RPMI8226 (cell line): ENCODE results near the gene TRERF1.
A peak's percentile ranks its signal among the peaks of the same experiment; 100 is the strongest.

ENCODE experiments used
- DNase-seq: peaks from one replicate; pipeline ENCODE4 v3.0.0-alpha.2; 2015

Gene TRERF1

DNA sequence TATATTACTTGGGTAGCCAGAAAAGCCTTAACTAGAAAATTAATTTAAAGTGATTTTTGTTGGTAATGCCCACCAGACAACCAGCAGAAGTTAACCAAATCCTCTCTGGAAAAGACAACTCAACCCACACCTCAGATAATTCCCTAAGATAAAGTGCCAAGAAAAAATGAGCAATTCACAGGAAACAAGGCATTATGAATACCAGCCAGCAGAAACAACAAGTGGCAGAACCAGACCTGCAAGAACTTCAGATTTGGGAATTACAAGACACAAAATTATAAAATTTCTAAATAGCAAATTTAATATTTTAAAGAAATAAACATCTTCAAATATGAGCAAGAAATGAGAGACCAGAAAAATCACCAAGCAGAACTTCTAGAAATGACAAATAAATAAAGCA is 154.1 kb downstream of the TRERF1 start:
- no peak for DNase-seq

DNA sequence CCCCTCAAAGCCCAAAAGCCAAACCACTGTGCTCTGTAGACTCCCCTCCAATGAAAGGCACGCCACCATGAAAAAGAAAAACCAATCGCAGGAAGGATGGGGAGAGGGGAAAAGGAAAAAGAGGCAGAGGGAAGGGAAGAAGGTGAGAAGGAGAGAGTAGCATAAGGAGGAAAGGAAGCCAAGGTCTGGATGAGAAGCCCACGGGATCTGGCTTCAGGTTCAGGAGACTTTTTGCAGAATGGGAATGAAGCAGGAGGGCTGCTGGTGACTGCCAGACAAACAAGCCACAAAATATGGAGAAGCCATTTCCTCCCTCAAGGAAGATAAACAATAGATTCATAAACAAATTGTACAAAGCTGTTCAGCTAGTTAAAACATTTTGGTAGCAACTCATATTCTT is 155.1 kb downstream of the TRERF1 start:
- DNase-seq = no peak

DNA sequence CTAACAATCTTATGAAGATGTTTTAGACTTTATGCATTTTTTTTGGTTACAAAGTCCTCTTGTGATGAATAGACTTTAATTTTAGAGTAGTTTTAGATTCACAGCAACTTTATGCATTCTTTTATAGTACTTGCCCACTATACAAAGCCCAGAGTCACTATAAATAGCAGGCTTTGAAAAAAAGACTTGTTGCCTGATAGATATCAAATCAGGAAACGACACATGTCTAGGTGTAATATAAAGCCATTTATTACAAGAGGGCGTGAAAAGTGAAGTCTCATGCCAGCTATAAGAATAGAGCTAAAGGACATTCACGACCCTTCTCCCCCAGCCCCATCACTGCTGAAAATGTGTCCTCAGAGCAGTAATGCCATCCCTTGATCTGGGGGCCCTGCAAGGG is 156.0 kb downstream of the TRERF1 start:
- no peak for DNase-seq

DNA sequence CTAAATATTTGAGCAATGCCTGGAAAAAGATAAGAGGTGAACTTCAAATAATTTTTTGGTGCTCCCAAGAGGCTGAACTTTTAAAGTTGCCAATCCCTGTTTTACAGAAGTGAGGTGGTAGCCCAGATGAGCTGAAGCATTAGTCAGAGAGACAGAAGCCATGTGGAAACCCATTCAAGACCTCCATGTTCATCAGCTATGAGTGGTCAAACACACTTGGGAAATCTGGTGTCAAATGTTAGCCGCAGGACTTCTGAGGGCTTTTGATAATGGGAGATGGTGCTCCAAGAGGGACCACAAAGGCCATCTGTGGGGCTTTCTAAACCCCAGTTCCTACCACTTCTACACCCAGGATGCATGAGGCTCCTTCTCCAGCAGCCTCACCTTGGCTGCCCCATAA is 156.5 kb downstream of the TRERF1 start:
- DNase-seq = no peak

DNA sequence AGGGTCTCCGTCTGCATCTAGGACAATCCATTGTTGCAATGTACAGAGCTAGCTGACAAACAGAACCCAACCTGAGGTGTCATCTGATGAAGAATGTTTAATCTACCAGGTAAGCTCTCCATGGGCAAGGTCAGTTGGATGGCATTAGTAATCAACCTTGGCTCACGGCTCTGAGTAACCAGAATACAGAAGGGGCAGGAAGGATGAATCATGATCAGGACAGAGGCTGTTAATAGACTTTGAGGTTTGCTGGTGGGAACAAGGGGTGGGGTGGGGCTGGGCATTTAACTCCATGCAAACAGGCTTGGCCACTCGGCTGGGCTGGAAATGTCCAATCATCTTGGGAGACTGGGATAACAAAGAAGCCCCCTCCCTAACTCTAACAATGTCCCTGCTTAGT is 157.0 kb downstream of the TRERF1 start:
- no peak for DNase-seq

DNA sequence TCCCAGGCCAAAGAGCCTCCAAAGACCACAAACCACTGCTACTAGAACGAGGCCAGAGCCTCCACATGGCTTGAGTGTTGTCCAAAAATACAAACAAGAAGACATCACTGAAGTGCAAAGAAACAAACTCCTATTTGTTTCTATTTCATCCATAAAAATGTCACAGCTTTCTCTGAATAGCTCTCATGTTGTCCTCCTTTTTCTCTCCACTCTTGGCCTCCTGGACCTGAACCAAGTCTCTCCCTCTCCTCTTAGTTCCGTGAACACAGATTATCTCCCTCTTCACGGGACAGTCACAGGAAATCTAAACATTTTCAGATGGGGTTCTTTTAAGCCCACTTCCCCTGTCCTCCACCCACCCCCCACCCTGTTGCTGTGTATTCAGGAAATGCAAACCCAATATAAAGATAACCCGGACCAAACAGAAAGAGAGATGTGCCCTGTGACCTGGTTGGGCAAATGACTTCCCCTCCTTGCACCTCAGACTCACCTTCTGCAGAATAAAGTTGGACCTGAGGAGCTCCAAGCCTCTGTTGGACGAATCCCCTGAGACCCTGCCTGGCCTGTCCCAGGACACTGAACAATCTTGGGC is 158.2 kb downstream of the TRERF1 start:
- no peak for DNase-seq

DNA sequence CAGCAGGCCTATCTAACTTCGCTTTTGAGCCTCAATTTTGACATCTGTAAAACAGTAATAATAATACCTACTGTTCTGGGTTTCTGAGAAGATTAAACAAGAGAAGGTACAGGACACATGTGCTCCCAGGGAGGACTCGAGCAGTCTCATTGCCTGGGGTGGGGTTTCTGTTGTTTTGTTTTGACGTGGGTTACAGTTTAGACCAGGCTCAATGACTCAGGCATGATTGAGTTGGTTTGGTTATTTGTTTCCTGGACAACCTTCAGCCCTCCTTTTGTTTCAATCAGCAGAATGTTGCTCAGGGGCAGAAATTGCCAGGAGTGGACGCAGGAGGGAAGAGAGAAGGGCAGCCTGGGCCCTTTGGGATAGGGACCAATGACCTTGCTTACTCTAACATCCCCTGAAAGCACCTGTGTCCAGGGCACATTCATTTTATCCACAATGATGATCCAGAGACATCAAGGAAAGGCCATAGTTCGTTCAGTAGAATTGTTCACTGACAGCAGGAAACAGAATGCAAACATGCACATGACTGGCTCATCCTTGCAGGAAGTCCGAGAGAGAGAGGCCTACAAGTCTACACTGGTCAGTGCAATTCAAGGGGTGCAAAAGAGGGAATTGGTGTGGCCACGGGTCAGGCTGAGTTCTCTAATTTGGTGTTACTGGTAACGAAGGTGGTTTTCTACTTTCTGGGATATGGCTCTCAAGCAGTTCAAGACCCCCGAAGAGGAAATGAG is 159.6 kb downstream of the TRERF1 start:
- no peak for DNase-seq

DNA sequence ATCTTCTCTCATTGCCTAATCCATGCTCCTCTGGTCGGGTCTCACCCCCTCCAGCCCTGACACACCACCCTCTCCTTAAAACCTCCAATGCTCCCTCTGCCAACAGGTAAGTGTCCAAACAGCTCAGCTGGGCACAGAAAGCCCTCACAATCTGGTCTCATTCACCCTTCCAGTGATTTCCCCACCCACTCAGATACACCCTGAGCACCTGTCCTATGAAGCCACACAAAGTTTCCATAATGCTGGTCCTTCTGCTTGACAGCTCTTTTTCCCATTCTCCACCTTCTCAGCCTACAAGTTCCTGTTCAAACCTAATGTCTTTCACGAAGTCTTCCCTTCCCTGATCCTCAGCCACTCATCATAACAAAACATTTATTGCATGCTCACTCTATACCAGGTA is 164.0 kb downstream of the TRERF1 start:
- DNase-seq = no peak

DNA sequence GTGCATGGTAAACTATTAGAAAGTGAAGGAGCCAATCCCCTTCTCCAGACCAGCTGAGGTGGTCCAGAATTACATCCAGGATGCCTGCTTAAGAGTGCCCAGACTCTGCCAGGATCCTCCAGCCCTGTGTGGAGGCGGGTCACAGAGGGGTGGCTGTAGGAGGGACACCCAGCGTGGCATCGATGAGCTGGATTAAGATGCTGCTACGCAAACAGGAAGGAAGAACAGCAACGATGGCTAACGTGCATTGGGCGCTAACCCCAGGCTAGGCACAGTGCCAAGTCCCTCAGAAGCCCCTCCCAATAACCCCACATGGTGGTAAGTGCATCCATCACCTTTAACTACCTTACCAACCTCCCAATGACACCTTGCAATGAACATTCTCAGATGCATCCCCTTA is 170.2 kb downstream of the TRERF1 start:
- DNase-seq = peak; percentile 8

DNA sequence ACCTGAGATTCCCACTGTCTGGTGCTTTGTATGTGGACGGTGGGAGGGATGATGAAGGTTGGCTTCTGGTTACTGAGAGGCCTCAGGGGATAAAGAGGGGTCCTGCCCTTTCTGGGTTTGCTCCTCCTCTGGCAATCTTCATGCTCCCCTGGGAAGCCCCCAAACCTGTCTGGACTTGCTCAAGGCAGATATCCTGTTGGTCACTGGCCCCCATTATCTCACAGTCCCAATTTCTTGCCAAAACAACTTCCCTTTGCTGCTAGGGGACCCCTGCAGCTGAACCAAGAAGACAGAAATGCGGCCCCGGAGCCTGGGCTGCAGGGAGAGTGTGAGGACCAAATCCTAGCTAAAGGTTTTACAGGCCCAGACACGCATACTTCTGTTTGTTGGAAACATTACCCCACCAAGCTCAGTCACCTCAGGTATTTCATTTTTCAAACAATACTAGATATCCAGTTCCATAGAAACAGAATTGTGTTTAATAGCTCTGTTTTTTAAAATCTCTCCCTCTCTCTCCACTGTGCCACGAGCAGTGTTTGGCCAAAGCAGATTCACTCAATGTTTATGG is 170.7 kb downstream of the TRERF1 start:
- no peak for DNase-seq

DNA sequence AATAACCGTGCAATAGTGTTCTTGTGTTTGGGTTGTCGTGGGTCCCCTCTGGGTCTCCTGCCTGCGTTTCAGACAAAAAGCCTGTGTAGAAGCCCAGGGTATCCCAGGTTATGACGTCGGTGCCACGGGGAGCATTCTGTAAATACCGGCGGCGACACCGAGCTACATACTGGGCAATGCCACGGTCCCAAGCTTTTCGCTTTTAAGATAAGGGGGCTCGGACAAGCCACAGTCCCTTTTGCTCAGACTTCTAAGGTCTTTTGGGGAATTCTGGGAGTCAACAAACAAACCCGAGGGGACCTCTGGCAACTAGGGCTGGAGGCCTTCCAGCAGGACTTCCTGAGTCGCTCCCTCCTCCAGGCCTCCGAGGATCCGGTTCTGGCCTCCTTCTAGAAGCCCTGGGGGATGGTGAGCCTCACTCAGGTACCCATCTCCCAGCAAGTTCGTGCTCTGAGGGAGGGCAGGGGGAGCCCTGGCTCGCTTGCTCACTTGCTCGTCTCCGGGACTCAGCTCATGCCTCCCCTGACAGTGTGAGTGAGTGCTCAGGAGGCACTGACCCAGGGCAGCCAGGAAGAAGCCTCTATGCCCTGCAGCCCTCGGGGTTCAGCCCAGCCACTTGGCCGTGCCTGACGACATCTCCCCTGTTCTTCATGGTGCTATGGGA is 171.6 kb downstream of the TRERF1 start:
- DNase-seq = no peak

DNA sequence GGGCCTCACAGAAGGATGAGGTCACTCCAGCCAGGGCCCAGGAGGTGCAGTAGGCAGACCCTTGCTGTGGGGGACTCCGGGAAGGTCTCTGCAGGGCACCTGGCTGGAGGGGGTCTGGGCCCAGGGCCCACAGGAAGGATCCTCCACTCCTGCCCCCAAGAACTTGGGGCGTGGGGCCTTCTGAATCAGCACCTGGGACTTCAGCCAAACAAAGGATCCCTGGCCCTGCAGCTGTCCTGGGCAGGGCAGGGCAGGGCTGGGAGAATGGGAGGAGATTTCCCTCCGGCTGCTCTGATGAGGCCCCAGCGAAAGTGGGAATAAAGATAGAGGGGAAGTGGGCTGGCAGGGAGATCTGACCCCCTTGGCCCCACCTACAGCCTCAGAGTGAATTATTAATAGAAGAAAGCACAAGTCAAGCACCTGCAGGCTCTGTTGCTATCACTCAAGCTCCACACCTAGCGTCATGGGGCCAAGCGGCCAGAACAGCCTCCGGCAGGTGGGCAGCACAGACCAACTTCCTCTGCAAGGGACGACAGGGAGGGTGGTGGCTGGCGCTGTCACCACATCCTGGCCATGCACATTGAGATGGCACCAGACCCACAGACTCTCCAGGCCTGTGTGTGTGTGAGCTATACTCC is 172.5 kb downstream of the TRERF1 start:
- peak; percentile 73 for DNase-seq

DNA sequence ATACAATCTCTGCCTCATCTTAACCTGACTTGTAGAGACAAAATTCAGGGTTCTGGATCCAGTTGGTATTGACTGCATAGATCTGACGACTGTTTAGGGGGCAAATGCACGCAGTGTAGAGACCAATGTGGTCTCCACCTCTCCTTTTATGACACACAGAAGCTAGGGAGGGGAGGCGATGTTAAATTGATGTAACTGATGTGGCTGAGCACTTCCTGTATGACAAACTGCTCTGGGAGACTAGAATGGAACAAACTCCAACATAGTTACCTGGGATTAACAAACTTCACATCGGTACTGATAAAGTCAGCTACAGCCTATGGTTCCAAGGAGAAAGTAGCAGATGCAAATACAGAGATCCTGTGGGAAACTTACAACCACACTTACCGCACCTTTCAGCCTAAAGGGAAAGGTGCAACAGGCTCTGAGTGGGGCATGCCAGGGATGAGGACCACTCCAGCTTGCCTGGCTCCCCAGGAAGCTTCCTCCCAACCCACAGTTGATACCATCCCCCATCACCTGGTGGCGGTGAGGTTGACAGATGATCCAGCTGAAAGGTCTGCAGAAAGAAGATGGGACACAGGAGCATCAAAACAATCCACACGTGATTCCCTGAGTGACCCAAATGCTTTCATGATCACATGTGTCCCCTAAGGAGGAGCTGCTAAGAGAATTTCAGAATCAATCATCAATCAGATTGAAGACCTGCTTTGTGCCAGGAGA is 173.4 kb downstream of the TRERF1 start:
- no peak for DNase-seq

DNA sequence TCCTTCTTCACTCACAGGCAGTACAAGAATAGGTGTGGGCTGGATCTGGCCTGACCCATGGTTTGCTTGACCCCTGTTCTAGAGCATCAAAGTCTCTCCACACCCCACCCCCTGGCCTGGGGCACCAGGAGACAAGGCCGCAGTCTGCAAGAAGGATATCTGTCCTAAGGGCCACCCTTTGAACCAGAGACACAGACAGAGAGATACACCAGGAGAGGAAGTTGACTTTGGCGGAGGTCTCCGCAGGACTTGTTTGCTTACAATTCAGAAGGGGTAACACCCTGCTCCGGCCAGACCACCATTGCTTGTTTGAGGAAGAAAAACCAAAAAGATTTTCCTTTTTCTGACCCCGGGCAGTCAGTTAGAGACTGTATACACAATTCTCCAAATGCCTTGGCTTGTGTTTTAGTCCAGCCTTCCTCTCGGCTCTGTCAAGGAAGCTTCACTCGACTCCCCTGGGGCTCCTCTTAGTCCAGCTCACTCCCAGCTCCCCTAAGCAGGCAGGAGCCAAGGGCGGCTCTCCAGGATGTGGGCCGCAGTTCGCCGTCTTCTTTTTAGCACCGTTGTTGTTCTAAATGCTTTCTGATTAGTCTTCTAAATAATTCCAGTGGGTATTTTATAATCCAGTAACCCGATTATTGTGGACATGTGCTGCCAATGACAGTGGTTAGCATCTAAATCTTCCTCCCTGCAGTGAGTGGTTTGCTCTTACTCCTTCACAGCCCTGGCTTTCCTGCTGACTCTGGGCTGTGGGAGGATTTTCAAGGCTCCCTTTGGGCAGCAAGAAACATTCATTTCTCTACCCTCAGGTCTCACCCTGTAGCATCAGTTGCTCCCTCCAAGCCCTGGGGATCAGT is 175.5 kb downstream of the TRERF1 start:
- no peak for DNase-seq

DNA sequence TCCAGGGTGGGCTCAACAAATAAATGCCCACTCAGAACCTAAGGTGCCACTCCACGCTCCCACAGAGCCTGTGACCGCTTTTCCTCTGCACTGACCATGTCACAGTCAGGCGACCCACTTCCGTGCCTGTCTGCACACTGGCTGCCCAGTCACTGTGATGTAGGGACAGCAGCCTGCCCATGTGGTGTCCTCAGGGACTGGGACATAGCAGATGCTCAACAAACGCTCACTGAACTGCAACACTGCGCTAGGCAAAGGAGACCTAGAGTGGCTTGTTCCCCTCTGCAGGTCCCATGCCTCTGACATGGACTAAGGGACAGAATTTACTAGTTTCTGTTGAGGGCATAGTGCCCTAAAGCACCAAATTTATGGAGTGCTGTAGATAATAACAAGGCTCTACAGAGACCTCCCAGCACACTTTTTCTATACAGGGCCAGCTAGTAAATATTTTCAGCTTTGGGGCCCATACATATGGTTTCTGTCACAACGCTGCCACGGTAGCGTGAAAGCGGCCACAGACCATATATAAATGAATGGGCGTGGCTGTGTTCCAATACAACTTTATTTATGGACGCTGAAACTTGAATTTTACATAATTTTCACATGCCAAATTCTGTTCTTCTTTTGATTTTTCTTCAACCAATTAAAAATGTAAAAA is 176.2 kb downstream of the TRERF1 start:
- no peak for DNase-seq

DNA sequence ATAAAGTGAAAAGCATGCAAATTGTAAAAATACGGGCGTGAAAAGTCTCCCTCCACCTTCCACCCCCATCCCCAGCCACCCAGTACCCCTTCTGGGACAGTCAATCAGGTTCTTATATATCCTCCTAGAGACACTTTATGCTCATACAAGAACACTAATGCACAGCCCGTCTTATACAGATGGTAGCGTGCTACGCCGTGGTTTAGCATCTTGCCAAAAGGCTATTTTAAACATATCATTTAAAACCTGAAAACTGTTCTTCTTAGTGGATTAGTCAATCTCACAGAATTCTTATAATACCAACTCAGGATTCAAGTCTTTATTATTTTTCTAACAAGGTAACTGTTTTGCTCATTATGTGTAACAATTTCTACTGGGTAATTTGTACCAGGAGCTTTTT is 176.8 kb downstream of the TRERF1 start:
- DNase-seq = no peak

DNA sequence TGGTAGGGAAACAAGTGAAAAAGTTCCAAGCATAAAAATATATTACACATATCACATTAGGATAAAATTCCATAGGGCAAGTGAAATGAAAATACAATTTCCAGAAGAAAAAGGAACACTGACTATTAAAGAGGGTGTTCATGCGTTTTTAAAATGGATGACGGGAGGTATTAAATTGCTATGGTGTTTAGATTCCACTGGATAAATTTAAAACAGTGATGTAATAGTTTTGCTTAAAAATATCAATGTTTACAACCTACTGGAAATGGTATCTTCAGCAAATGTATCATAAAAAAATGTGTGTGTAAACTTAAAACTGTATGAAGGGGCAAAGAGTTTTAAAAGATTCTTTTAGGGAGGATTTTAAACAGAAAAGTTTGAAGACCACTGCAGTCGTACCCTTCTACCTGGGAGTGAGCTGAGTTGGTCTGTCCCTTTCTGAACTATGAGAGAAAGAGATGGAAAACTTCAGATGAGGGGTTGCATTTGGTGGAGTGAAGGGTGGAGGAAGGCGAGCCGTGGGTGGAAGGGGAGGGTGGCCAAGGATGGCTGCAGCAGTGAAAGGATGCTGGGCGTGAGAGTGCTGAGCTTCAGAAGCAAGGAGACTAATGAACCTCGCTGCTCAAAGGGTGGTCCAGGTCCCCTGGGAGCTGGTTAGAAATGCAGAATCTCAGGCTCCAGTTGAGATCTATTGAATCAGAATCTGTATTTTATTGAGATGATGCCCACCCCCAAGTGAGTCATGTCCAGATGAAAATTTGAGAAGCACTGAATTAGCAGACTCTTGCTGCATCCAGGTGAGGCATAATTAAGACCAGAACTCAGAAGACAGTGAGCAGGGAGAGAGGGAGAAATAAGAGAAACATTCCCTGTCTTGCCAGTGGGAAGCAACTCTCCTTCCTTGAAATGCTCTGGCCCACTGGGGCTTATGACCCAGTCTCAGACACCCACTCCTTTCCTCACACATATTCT is 179.6 kb downstream of the TRERF1 start:
- DNase-seq = no peak

DNA sequence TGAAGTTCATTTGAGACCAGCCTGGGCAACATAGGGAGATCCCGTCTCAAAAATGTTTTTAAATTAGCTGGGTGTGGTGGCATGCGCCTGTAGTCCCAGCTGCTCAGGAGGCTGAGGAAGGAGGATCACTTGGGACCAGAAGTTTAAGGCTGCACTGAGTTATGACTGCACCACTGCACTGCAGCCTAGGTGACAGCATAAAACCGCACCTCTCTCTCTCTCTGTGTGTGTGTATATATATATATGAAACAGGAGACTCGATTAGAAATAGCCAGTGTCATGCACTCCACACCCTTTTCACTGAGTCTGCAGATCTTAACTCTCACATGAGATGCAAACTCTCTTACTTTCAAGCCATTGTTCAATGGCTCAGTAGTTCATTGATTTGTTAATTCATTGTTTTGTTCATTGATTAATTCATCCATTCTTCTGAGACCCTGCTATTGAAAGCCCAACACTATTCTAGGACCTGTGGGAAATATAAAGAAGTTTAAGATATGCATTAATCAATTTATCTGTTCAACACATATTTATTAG is 181.7 kb downstream of the TRERF1 start:
- peak; percentile 82 for DNase-seq

DNA sequence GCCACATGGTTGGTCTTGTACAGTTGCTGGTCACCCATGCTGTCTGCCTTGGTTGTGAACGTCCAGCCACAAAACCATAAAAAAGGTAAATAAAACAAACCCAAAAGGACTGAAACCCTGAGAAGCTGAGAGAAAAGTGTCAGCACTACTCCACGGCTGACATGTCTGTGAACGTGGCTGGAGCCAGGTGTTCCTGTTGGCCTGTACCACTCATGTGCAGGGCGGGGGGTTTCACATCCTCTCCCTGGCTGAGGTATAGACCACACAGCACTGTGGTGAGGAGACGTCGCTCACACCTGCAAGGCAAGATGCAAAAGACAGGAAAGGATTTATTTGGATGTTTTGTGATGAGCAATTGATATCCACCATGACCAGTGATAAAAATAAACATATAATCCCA is 182.2 kb downstream of the TRERF1 start:
- peak; percentile 97 for DNase-seq

DNA sequence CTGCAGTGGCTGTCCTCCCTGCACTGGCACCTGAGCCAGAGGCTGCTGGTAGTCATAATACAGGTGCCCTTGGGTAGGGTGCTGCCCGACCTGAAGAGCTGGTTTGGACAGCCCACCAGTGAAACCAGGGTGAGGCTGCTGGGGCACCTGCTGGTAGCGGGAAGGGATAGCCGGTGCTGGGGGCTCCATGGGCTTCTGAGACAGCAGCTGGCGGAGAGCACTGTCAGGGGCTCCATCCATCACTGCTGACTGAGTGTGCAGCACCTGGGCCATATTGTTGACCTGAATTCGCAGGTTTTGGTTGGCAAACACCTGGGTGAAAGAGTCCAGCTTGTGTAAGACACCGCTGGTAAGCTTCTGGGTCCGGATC is 182.9 kb downstream of the TRERF1 start:
- DNase-seq = peak; percentile 68
